GM21367 (cell line): ENCODE data around the gene TAAR1.
"Not testable (repeated sequence)": the region's sequence is repeated elsewhere in the genome, so short reads cannot be mapped to it uniquely, and the experiment has no call there.

Experiments
- ATAC-seq: cut with Tn5 transposase; IDR thresholded peaks from one replicate; pipeline ENCODE4 v1.9.1; 2021; ENCODE audit not compliant: unreplicated experiment

Gene TAAR1

DNA sequence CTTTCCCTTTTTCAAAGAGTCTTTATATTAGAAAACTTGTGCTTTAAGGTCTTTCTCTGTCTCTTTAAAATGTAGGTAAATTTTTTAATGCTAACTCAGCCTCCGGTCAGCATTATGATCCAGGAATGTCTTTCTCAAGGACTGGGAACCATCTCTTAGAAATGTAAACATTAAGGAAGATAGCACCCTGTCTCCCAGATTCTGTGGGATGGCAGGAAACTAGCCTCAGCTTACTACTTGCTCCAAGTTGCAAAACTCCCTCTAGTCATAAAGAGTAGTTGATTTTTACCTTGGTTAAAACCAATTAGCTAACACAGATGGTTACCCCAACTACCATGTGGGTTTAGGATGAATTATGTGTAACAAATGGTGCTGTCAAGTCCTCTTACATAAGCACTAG lies 4.7 kb upstream of the TAAR1 start:
- no peak for ATAC-seq

DNA sequence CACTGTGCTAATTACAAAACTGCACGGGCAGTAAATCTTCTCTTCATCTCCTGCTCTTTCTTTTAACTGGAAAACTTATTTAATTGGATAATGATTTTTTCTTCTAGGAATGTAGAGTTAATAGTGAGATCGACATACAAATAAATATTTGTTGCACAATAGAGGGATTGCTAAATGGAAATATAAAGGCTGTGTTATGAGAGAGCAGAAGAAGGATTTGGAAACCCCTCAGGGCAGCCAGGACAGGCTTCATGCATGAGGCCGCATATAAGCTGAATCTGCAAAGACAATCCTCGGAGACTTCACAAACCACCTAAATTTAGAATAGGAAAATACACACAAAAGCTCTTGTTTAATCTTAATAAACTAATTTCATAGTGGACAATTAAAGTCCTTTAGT lies 2.9 kb upstream of the TAAR1 start:
- no peak for ATAC-seq

DNA sequence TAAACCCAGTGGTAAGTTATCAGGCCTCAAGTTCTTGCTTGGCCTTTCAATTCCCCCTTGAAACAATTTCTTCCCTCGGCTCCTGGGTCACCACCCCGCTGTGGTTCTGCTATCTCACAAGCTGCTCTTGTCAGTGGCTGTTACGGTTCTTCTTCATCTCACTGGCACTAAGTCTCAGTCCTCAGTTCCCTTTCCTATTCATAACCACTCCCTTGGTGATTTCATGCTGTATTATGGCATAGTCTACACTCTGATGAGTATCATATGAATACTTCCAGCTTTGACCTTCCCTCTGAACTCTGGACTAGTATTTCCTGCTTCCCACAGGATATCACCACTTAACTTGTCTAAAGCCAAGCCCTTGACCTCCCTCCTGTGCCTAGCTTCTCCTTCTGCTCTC lies 7.9 kb downstream of the TAAR1 start:
- ATAC-seq = peak; percentile 45

DNA sequence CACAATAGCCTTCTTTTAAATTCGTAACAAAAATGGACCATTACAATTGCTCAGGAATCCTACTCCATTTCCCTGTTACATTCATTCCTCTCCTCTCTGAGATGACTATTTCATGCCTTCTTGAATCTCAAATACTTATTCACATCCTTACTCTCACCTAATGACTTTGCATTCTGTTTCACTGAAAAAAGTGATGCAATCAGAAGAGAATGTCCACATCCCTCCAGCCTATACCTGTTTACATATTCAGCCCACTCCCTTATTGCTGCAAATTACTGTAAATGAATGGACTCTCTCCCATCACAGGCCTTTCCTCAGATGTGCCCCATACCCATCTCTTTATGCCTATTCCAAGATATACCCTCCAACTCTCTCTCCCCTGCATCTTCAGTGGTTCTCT lies 8.6 kb downstream of the TAAR1 start:
- ATAC-seq = no peak

DNA sequence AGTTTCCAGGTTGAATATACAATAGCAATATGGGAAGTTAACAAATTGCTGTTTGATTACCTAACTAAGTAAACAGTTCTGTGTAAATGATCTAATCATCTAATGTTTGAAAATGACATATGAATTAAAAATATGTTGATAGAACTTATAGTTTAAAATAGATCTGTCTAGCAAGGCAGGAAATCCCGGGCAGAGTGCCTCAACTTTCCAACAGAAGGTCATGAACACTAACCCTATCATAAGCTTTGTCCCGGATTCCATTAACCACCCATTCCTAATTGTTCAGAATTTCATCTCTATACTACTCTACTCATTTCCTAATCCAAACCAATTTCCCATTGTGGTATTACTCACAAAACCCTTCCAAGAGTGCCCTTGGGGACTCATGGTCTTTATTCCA lies 10.2 kb downstream of the TAAR1 start:
- ATAC-seq = no peak

DNA sequence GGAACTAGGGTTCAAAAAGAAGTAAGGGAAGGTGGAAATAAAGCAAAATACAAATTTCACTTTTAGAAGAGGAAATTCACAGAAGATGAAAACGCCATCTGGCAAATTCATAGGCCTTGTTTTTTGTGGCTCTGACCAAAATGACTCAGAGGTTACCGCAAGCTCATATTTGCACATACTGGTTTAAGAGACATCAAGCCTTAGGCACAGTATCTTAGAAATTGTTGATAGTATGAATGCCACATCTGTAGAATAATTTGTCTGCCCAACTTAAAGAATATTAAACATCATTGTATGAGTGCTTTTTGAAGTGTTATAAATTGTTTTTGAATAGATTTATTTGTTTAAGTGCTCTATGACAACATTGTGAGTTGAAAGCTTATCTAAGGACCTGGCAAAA lies 10.6 kb downstream of the TAAR1 start:
- ATAC-seq = peak; percentile 84

DNA sequence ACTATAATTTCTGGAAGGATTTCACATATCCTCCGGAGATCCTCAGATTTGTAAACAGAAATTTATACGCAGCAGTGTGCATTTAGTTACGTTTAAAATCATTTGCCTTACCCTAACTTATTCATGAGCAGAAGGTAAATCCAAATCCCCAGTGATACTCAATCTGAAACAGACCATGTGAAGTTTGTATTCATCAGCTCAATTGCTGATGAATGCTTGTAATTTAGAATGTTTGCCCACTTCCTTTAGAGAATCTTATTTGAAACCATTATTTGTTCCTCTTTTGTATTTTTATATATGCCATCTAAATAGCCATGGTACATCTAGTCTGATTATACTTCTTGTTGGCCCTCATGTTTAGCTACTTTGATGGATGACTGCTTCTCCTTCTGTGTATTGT lies 15.4 kb downstream of the TAAR1 start:
- ATAC-seq = peak; percentile 37

DNA sequence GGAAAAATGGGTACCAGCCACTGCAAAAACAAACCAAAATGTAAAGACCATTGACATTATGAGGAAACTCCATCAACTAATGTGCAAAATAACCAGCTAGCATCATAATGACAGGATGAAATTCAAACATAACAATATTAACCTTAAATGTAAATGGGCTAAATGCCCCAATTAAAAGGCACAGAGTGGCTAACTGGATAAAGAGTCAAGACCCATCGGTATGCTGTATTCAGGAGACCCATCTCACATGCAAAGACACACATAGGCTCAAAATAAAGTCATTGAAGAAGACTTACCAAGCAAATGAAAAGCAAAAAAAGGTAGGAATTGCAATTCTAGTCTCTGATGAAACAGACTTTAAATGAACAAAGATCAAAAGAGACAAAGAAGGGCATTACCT lies 21.8 kb downstream of the TAAR1 start:
- ATAC-seq = not testable (repeated sequence)

DNA sequence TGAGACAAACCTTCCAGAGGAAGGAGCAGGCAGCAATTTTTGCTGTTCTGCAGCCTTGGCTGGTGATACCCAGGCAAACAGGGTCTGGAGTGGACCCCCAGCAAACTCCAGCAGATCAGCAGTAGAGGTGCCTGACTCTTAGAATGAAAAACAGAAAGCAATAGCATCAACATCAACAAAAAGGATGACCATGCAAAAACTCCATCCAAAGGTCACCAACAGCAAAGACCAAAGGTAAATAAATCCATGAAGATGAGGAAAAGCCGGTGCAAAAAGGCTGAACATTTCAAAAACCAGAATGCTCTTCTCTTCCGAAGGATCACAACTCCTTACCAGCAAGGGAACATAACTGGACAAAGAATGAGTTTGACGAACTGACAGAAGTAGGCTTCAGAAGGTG lies 23.1 kb downstream of the TAAR1 start:
- ATAC-seq = not testable (repeated sequence)

DNA sequence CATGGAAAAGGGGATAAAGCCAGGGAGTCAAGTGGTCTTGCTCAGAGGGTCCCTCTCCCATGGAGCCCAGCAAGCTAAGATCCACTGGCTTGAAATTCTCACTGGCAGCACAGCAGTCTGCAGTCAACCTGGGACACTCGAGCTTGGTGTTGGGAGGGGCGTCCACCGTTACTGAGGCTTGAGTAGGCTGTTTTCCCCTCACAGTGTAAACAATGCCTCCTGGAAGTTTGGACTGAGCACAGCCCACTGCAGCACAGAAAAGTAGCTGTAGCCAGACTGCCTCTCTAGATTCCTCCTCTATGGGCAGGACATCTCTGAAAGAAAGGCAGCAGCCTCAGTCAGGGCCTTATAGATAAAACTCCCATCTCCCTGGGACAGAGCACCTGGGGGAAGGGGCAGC lies 23.7 kb downstream of the TAAR1 start:
- not testable (repeated sequence) for ATAC-seq

DNA sequence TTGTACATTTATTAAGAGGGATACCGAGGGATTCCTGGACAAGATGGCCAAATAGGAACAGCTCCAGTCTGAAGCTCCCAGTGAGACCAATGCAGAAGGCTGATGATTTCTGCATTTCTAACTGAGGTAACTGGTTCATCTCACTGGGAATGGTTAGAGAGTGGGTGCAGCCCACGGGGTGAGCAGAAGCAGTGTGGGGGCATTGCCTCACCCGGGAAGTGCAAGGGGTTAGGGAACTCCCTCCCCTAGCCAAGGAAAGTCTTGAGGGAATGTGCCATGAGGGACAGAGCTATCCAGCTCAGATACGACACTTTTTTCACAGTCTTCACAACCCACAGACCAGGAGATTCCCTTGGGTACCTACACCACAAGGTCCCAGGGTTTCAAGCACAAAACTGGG lies 24.2 kb downstream of the TAAR1 start:
- ATAC-seq = no peak

DNA sequence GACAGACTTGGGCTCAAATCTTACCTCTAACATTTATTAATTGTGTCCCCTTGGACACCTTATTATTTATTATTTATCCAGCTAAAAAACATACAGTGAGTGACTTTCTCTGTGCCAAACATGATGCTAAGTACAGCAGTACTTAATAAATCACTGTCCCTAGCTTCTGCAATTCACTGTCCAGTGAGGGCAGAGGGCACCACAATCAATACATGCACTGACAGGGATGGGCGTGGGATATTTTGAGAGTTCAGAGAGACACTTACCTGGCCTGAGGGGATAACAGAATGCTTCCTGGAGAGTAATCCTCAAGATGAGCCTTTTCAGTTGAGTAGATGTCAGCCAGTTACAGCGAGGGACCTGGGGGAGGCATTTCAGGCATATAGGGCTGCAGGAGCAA lies 25.6 kb downstream of the TAAR1 start:
- ATAC-seq = no peak

DNA sequence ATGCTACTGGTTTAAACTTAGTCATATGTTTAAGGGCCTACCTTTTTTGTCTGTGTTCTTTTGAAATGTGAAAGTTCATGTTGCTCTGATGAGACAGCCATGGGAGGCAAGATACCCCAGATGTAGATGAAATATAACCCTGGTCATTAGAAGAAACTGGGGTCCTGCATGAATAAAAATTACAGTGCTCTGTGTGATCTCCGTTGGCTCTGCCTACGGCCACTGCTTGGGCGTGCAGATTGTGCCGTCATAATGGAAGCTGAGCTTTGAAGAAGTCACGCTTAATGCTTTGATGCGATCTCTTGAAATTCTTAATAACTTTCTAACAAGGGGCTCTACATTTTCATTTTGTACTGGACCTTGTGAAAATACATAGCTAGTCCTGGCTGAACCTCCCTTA lies 34.8 kb downstream of the TAAR1 start, which contains the start of gene TAAR2:
TAAR2 (minus strand) TSS at position 101 of the 400 bp plus-strand sequence; CDS start at position 101, 0 bp downstream.
- no peak for ATAC-seq

DNA sequence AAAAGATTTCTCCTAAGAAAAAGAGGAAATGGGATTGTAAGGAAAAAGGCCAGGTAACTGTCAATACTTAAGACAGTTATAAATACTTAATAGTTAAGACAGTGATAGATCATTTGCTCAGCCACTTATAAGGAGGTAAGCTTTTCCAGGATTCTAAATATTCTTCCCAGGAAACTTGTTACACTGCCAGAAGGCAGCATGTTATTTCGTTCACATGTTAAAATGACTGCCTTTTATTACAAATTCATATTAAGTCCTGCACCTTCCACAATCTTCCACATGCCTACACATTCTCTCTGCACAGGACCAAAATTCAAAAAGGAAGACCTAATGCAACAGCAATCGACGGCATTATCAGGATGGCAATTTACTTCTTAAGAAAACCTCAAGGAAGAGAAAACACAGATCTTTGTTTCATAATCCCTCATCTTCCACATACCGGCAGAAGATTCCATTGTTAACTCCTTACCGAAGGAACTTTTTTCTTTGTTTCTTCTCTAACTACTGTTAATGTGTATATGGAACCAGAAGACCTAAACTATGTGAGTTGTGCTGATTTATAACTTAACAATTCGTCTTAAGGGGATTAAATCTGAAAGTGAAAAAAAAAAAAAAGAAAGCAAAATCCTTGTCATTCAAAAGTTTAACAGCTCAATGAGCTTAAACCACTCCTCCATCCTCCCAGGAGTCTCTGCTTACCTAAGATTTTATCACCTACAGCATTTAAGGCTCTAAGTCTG lies 35.7 kb downstream of the TAAR1 start:
- no peak for ATAC-seq

DNA sequence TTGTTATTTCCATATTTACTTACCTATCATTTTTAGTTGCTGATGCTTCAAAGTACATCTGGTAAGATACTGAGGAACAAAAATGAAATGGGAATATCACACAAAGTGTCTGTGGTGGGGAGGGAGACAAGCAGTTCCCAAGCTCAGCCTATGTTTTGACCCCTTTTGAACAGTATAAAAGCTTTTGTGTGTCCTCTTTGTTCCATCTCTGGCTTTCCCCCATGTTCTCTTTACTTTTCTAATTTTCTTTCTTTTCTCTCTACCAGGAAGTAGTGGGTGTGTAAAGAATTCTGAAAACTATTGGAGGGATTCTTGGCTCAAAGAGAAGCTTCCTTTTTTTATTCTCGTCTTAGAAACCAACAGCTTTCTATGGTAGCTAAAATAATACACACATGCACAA lies 42.3 kb downstream of the TAAR1 start:
- ATAC-seq = no peak

DNA sequence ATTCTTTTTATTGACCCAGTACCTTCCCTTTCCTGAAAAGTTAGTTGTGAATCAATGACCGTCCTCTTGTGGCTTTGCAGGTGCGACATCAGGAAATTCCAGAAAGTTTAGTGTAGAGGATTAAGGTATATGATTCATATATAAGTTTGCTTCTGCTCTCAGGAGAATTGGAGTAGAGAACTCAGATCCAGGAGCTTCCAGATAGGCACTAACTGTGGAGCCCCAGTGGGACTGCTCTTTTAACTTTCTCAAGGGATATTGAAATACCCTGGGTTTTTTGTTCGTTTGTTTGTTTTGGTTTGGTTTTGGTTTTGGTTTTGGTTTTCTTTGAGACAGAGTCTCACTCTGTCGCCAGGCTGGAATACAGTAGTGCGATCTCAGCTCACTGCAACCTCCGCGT lies 44.4 kb downstream of the TAAR1 start:
- ATAC-seq = peak; percentile 50

DNA sequence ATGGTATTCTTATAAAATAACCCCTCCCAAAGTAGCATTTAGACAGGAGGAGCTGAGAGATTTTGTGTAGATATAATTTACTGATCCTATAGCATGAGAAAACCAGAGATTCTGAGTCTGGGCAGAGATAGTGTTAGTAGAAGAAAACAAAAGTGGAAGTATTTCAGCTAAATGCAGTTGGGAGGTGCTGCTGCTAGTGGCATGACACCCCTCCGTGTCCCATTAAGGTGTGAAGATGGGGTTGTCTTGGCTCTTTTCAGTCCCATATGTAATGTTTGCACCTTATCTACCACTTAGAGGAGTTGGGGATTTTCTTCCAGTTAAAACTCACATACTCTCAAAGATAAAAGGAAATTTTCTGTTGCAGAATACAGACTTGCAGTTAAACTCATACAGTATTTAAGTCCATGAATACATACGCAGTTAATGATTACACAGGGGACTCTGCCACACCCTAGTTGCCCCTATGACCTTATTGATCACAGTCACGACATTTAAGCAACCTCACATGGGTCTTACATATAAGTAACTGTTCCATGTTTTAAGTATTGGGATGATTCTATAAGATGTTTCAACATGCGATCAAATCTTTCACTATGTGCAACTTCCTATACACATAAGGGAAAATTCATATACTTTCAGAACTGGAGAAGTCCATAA lies 46.4 kb downstream of the TAAR1 start:
- no peak for ATAC-seq

DNA sequence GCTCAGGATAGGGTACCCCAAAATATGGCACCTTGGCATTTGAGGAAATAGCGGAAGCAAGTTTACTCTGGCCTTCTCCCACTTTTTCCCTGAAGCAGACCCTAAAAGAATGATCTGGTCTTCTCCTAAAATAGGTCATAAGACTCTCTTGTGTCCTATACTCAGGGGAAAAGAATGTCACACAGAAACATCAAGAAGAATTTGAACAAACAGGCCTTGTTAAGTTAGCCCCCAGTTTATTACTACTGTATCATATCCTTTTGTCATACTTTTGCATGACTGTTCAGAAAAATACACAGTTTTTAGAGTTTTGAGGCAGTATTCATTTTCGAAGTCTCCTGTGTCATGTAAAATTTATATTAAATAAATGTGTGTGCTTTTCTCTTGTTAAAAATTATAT lies 47.4 kb downstream of the TAAR1 start:
- no peak for ATAC-seq

DNA sequence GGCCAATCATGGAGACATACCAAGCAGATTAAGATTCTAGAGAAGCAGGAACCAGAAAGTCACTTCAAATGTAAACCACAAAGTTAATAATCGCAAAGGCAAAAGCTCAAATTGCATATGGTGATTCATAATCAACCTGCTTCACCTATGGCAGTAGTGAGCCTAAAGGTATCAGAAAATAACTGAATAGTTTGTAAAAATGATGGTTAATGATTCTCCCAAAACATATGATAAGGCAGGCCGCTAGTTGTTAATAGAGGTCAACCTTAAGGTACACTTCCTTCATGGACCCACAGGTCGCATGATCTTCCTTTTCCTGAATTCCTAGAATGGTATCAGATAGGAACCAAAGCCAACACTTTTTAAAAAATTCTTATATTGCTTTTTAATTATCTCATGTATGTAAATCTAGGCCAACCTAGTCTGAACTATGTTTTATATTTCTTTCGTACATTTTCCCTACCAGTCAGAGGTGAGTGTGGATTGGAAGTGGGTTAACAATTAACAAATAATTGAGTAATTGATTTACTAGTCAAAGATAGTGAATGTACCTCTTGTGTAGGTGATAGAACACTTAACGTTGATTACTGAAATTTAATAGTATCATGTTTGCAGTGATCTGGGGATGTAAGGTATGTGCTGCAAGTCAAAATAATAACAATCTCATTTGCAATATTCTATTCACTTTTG lies 51.3 kb downstream of the TAAR1 start:
- ATAC-seq = no peak

DNA sequence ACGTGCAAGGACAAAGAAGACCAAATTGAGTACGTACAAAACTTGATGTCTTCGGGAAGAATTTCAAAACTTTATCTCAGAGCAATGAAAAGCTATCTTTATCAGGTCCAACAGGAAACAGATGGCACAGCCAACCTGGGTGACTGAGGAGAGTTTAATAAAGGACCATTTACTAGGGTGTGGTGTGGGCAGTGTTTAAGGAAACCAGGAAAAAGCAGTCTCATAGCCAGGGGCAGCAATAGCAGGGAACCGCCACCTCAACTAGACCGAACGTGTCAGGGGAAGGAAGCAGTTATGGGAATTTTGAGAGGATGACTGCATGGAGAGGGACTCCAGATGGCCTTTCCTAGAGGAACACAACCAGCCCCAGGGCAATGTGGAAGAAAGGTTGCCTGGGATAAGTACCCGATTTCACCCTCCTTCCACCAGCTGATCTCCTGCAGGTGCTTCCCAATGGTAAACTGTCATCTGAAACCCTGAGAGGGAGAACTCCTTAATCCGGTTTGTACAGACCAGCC lies 54.3 kb downstream of the TAAR1 start:
- ATAC-seq = no peak

DNA sequence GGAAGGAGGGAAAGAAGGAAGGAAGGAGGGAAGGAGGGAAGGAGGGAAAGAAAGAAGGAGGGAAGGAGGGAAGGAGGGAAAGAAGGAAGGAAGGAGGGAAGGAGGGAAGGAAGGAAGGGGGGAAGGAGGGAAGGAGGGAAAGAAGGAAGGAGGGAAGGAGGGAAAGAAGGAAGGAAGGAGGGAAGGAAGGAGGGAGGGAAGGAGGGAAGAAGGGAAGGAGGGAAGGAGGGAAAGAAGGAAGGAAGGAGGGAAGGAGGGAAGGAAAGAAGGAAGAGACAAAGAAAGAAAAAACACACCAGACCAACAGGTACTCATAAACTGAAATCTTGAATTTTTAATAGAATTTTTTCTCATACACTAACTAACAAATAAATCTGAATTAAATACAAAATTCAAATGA lies 58.1 kb downstream of the TAAR1 start:
- ATAC-seq = not testable (repeated sequence)

DNA sequence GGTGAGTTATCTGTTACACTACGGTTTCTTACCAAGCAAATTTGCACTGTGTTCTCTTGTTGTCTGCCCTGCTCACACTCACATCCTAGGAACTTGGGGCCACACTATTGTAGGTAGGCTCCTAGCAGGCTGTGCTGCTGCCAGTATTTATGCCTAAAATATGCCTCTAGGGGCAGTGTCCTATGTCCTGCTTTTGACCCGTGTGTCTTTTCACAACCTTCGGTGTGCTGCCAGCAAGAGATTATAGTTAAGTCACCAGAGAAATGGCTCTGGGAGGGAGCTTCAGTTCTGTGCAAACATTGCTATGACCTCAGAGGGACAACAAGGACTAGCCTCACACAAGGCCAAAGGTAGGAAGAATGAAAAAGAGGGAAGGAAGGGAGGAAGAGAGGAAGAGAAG lies 60.5 kb downstream of the TAAR1 start:
- peak; percentile 93 for ATAC-seq
